Peyer's patch (tissue), 4 donors: Measurements from ENCODE around the gene CACNA2D3.

Experiments
- CTCF ChIP-seq, 6 experiments: fragments of 450-650 bp in 4 of 6; fragments of 200-600 bp in 2 of 6; sonication (generic) in 1 of 6; IDR thresholded peaks; one replicate each; pipeline ENCODE4 v1.5.1; 2017 to 2019; ENCODE audit warnings: antibody characterized with exemption in 6 of 6, mild to moderate bottlenecking in 3 of 6, moderate library complexity in 1 of 6
- POLR2A ChIP-seq, 2 donors: fragments of 450-650 bp; IDR thresholded peaks; one replicate each; pipeline ENCODE4 v1.5.1; 2017; ENCODE audit warnings: antibody characterized with exemption in 2 of 2, mild to moderate bottlenecking in 2 of 2, moderate library complexity in 2 of 2

- TF ChIP-seq CTCF (IDR thresholded peaks at IDR 0.05) (no peak), POLR2A (IDR thresholded peaks at IDR 0.05) (no peak)
Observed at GRCh38 chr3:54550221-54550977, 428.0 kb downstream of the CACNA2D3 start.
